ENCODE results near the gene CHST4.
"Not testable (repeated sequence)": the region's sequence is repeated elsewhere in the genome, so short reads cannot be mapped to it uniquely, and the experiment has no call there.

Gene CHST4

DNA sequence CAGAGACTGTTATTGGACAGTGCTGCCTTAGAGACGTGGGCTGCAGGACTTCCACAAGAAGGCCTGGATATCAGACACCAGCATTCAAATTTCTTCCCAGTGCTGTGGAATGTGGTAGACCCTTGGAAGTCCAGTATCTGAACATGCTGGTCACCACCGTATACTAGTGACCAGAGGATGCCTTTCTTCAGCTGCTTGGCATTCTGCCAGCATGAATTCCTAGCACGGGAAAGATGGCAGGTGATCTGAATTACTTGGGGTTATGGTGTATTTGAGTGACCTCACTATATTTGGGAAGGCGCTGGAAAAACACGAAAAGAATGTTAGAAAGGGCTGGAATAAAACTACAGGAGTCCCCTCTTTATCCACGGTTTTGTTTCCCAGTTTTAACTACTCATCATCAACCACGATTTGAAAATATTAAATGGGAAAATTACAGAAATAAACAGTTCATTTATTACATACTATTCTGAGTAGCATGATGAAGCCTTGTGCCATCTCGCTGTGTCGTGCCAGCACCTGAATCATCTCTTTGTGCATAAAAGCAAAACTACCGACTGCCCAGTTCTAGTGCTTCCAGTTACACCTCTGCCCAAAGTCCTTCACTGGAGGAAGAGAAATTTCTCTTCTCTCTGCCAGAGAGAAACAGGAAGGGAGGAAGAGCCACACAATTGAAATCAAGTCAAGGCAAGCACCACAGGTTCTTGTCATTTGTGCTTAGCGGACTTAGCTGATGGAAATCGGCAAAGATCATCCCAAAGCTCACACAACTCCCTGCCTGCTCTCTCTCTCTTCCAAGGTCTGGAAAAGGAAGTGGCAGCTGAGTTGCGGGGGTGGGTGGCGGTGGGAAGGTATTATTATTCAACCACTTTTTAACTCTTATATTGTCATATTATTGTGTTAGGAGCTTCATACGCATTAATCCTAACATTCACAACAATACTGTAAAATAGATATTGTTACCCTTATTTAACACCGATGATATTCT lies 1.4 kb upstream of the CHST4 start:
- DNase-seq = no peak

DNA sequence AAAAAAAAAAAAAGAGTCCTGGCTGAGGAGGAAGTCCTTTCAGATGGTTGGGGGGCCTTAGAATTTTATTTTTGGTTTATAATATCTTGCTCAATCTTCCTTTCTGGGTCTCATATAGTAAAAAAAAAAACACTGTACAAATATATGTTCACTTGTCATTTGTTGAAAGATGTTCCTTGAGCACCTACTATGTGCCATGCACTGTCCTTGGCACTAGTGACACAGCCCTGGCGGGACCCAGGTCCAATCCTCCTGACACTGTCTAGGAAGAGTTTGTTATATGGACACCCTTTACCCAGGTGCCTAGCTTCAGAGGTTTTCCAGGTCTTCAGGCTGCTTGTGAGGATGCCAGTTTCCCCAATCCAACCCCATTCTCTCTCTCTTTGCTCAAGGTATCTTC lies 2.0 kb downstream of the CHST4 start:
- DNase-seq = no peak

DNA sequence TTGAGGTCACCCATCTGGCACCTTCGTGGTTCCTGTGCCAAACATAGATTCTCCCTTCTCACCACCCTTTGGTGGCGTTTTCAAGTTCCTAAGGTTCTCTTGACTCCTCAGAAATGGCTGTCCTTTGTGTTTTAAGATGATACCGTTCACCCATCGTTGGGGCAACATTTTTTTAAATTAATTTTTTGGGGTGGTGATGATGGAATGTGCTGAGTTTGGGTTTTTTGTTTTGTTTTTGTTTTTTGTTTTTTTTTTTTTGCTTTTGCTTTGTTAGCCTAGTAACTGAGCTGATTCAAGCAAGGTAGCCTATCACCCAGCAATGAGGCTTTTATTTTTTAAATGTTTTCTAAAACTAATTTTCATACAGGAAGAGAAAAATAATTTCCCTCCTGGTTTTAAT lies 2.6 kb downstream of the CHST4 start:
- no peak for DNase-seq

DNA sequence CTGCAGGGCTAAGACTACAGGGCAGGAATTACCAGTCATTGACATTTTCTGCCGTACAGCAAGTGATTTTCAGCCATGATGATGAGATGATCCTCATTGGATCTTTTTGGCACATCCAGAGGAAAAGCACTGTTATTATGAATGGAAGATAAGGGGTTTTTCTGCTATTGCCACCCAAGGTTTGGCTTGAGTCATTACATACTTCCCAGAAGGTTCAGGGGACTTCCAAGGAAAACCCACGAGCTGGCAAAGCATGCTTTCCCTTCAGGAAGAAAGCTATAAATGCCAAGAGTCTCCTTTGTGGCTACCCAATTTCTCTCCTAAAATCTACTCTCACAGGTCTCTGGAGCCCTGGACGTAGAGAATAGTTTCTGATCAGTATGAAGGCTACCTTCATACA lies 6.1 kb downstream of the CHST4 start:
- DNase-seq = no peak

DNA sequence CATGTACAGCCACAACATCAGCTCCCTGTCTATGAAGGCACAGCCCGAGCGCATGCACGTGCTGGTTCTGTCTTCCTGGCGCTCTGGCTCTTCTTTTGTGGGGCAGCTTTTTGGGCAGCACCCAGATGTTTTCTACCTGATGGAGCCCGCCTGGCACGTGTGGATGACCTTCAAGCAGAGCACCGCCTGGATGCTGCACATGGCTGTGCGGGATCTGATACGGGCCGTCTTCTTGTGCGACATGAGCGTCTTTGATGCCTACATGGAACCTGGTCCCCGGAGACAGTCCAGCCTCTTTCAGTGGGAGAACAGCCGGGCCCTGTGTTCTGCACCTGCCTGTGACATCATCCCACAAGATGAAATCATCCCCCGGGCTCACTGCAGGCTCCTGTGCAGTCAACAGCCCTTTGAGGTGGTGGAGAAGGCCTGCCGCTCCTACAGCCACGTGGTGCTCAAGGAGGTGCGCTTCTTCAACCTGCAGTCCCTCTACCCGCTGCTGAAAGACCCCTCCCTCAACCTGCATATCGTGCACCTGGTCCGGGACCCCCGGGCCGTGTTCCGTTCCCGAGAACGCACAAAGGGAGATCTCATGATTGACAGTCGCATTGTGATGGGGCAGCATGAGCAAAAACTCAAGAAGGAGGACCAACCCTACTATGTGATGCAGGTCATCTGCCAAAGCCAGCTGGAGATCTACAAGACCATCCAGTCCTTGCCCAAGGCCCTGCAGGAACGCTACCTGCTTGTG lies 10.7 kb downstream of the CHST4 start:
- no peak for DNase-seq

DNA sequence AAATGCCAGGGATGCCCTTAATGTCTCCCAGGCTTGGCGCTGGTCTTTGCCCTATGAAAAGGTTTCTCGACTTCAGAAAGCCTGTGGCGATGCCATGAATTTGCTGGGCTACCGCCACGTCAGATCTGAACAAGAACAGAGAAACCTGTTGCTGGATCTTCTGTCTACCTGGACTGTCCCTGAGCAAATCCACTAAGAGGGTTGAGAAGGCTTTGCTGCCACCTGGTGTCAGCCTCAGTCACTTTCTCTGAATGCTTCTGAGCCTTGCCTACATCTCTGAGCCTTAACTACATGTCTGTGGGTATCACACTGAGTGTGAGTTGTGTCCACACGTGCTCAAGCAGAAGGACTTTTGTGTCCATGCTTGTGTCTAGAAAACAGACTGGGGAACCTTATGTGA lies 11.4 kb downstream of the CHST4 start:
- peak; percentile 21 for DNase-seq

DNA sequence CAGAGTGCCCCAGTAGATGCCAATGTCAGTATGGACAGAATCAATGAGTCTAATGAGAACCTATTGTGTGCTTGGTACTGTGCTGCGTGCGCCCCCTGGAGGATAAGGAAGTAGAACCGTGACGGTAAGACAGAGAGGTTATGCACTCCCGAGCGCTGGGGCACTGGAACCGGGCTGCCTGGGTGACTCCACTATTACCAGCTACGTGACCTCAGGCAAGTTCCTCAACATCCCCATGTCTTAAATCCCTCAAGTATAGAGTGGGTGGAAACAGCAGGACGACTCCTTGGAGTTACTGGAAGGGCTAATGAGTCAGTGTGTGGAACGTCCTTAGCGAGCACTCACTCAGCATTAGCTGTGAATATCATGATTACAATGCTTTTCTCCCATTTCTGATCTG lies 16.2 kb downstream of the CHST4 start:
- peak; percentile 70 for DNase-seq

DNA sequence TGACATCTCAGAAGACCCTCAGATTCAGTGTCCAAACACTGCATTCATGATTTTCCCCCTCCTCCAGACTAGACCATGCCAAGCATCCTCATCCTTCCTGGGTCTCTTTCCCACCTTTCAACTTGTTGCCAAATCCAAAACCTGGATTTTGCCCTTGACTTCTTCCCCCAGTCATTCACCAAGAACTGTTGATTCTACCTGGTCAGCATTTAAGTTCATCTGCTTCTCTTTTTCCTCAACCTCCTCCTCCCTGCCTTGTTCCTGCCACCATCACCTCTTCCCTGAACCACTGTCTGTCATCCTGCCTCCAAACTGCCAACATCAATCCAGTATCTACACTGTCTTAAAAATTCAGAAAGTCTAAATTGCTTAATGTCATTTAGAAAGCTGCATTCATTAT lies 20.9 kb downstream of the CHST4 start:
- no peak for DNase-seq

DNA sequence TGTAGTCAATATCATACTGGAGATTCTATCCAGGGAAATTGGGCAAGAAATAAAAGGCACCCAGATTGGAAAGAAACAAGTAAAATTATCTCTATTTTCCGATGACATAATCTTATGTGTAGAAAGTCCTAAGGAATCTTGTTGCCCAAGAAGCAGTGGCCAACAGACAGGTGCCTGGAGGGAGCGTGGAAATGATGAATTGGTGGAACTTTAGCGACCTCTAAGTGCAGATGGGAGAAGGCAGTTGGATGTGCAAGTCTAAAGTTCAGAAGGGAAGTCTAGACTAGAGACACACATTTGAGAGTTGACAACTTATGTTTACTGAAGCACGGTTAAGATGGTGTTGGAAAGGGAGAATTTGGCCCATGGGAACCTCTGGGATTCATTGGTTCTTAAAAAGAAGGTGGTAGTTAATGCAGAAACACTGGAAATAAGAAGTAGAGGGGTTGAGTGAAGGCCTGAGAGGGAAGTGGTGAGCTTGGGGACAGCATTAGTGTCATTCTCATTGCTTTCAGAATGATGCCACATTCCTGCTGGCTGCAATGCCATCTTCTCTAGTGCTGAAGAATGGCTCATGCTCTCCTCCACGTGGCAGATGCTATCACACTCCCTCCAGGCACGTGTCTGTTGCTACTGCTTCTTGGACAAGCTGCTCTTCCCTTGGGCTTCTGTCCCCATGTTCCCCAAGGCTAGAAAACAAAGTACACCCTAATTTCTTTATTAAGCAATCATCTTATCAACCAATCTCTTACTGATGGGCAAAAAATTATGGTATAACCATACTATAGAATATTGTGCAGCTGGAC lies 26.7 kb downstream of the CHST4 start:
- no peak for DNase-seq

DNA sequence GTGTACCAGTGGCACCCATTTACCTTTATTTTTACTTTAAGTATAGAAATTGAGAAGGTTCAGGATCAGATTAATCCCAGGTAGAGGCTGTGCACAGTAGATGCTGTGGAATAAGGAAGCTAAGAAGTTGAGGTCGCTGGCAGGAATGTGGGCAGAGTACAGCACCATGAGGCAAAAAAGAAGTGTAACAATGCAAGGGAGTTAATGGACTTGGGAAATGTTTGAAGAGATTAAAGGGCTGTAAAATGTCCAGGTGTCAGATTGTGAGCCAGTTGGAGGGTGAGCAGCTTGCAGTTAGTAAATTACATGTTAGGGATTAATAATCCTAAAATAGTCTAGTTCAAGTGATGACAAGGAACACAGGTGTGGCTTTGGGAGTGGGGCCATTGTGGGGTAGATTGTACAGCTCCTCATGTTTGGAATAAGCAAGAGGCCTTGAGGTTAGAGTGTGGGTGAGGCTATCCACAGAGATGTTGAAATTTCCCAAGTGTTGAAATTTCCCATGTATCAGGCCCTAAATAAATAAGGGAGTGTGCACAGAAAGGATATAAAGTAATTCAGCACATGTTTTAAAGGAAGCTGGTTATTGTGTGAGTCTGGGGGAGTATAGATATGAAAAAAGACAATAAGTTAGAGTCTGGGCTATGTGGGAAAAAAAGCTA lies 29.1 kb downstream of the CHST4 start:
- no peak for DNase-seq

DNA sequence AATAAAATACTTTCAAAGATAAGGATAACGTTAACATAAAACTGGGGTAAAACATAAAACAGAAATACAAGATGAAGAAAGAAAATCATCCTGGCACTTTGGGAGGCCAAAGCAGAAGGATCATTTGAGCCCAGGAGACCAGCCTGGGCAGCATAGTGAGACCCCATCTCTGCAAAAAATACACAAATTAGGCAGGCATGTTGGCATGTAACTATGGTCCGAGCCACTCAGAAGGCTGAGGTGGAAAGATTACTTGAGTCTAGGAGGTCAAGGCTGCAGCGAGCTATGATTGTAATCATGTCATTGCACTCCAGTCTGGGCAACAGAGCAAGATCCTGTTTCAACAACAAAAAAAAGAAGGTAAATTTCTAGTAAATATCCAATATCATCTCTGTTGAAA lies 31.1 kb downstream of the CHST4 start:
- no peak for DNase-seq

DNA sequence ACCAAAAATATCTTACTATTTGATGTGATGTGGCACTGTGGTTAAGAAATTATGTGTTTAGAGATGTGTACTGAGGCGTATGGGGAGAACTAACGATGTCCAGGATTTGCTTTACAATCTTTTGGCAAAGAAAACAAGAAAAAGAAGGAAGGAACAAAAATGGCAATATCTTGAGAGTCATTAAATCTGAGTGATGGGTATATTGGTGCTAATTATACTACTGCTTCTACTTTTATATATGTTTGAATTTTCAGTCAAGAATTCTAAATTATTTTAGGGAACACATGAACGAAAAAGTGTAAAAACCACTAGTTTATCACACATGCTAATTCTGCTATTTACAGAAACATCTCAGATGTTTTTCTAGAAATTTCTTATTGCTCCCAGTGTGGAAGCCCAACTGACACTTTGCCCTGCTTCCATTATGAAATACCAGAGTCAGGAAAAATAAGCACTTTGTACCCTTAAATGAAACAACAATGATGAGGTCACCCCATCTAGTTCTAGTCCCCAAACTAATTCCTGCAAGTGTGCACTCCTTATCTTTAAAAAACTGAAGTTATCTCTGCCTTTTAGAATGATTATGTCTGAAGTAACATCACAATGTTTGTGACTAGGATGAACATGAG lies 31.8 kb downstream of the CHST4 start:
- DNase-seq = no peak

DNA sequence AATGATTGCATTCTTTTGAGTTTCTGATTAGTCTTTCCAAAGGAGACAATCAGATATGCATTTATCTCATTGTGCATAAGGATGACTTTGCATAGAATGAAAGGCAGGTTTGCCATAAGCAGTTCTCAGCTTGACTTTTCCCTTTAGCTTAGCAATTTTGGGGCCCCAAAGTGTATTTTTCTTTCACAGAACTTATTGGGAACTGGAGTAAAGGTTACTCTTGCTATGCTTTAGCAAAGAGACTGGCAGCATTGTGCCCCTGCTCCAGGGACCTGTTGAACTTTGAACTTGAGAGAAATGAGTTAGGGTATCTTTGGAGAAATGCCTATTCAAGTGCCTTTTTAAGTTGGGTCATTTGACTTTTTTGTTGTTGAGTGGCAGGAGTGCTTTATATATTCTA lies 33.6 kb downstream of the CHST4 start:
- no peak for DNase-seq

DNA sequence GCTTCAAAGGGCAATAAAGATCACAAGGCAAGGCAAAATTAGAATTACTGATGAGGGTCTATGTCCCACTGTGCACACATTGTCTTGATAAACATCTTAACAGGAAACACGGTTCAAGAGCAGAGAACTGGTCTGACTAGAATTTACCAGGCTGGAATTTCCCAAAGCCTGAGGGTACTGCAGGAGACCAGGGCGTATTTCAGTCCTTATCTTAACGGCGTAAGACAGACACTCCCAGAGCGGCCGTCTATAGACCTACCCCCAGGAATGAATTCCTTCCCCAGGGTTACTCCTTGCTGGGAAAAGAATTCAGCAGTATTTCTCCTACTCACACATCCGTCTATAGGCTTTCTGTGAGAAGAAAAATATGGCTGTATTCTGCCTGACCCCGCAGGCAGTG lies 35.7 kb downstream of the CHST4 start:
- not testable (repeated sequence) for DNase-seq

DNA sequence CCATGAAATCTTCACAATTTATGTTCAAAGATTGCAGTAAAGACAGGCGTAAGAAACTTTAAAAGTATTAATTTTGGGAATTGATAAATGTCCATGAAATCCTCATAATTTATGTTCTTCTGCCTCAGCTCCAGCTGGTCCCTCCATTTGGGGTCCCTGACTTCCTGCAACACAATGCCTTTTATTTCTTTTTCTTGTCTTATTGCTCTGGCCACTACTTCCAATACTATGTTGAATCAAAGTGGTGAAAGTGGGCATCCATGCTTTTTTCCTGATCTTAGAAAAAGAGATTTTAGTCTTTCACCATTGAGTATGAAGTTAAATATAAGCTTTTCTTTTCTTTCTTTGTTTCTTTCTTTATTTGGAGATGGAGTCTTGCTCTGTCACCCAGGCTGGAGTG lies 36.3 kb downstream of the CHST4 start:
- no peak for DNase-seq

DNA sequence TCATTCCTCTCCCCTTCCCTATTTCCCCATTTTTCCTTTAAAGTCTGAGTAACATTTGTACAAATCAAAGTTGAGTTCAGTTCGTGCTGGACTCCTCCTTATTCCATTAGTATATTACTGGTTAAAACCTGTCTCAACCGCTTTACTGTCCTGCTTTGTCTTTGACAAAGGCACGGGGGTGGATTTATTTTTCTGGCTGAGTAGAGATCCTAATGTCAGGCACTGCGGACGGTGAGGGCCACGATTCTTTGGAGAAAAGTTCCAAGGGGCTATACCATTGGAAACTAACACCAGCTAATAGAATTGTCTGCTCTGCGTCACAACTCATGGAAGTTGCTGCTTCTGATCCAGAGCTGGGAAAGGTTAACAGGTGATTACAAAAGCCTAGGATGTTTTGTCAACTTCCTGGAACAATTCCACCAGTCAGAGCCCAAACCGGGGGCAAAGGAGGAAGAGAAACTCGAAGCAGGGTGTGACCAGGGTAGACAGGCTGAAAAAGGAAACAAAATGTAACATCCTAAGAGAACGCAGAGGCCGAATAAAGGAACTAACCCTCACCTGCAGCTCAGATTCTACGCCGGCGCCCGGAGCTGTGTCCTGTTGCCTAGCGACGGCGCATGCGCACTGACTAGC lies 38.2 kb downstream of the CHST4 start:
- no peak for DNase-seq

DNA sequence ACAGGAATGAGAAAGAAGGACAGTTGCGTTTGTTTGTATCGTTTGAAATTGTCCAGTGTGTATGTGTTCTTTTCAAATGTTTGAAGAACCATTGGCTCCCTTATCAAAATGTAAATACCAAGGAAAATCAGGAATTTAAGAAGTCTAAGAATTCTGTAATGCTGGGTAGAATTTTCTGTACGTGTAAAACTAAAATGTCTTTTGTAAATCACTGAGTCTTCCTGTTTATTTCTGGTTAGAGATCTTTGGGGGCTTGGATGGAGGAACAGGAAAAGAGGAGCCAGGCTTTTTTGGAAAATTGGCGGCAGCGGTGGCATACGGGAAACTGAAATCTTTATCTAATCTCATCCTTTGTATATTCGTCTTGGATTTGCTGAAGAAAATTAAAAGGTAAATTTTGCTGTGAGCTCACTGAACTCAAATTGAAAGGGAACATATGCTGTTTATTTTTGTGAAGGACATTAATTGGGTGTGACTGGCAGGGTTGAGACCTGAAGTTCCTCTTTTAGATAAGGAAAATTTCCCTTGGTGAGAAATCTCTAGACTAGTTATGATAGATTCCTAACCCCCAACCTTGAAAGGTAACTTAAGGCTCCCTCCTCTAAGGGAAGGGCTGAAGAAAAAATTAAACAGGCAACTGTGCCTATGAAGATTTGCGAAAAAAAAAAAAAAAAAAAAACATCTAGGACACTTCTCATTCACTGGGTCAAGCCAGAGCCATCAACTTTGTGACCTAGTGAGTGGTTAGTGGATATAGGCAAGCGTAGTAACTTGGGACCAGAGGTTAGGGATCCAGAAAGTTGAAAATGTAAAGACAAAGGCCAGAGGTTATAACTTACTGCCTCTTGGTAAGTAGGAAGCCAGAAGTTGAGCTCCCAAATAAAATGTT lies 39.8 kb downstream of the CHST4 start:
- no peak for DNase-seq

DNA sequence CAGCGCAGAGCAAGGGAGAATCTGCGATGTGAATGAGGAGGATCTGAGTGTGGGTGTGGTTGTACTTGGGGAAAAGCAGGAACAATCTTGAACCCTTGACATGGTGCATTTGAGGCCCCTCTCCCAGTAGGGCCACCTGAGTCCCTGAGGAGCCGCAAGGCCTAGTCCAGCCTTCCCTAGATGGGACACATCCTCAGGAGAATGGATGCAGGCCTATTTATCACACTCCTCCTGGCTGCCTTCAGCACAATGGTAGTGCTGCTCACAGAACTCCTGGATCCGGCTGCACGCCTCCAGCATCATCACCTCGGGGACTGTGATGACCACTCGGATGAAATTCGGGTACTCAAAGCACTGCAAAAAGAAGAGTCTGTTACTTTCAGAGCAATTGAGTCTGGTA lies 41.7 kb downstream of the CHST4 start:
- DNase-seq = no peak

DNA sequence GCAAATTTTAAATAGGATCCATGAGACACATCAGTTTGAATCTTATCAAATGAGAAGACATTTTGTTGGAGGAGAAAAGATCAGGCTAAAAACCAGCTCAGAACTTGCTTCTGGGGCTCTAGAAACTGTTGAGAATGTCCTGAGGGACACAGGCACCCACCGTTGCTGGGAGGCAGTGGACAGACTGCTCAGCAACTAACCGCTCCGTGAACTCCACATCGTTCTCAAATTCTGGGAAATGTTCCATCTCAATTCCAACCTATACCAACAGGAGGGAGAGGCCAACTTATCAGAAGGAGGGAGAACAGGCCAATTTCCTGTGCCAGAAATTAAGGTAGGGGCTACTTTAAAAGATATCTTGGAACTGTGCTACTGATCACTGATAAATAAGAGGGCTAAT lies 42.3 kb downstream of the CHST4 start:
- no peak for DNase-seq

DNA sequence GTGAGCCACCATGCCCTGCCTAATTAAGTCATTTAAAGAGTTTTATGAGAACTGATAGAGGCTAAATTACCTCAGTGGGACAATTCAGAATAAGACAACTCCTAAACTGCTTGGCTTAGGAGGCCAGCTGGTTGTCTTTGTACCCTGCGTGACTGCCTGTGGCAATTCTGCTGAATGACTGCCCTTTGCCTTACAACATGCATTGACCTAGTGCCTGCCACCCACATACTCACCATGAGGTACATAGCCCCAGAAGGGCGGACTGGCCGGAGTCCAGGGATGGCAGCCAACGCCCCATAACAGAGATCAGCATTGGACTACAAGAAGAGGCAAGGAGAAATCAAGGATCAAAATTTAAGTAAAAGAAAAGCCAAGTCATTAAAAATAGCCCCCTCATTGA lies 43.4 kb downstream of the CHST4 start:
- DNase-seq = no peak

DNA sequence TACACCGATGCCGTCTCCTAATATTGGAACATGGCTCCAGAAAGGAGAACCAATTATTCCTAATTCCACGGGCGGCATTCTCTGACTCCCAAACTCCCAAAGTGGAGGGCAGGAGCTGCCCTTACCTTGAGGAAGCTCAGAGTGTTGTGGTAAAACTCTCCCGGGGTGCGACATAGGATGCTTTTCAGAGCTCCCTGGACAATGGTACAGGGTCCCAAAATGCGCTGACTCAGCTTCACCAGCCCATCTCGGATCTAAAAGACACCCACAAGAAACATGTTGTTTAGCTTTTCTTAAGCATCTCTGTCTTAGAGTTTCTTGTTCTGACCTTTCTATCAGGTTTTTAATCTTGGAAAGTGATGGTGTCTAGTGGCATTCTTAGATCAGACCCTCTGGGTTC lies 43.9 kb downstream of the CHST4 start:
- DNase-seq = no peak

Measured in stimulated activated CD4-positive, alpha-beta T cell treated with anti-CD3 and anti-CD28 coated beads, Interleukin-1b, Interleukin-23, amount 100 ng/mL, for 48 hours (primary cell).